ENCODE data around the gene GNG7. TPM values are rescaled to one million over a fixed set of nuclear protein-coding genes. Genes with fewer than 3 reads are reported as not detected.

The GNG7 gene
- polyA plus RNA-seq, 1 of the 3 experiments (the other 2 are of a cell fraction), result 2.2 TPM

- no peak for DNase-seq
- H3K36me3 ChIP-seq (replicated peaks in 1 of 2; ENCODE audit: control insufficient read depth in 1 of 2, insufficient read depth in 2 of 2, low read length in 1 of 2), result no peaks in the 10 kb centered on the region
- H3K27me3 ChIP-seq (ENCODE audit: insufficient read depth), result no peaks in the 10 kb centered on the region
- H3K4me1 ChIP-seq (ENCODE audit: control insufficient read depth in 1 of 2, insufficient read depth in 2 of 2, low read depth in 1 of 2, low read length in 1 of 2), result no peaks in the 10 kb centered on the region
- no peaks in the 10 kb centered on the region for H3F3A ChIP-seq (replicated peaks; ENCODE audit: insufficient read depth)
- WGBS (ENCODE audit: low lambda C conversion rate), result no CpG with 5 or more reads among the region's 41 CpGs
- POLR2A ChIA-PET, result no interaction called here
- TF ChIP-seq IRF3 (IDR thresholded peaks at IDR 0.05; ENCODE audit: low read depth, low read length), result no peak
- no peaks in the 10 kb centered on the region for H3K79me2 ChIP-seq (ENCODE audit: insufficient read depth)
- H3K9me2 ChIP-seq, result no peaks in the 10 kb centered on the region
- no peak overlapping the region for H3K27ac ChIP-seq (ENCODE audit: low read depth in 2 of 2, low read length in 1 of 2)
- no peak overlapping the region for H3K4me3 ChIP-seq (ENCODE audit: low read depth in 2 of 2, low read length in 1 of 2)
- H4K20me1 ChIP-seq (ENCODE audit: insufficient read depth), result no peaks in the 10 kb centered on the region
- no peak overlapping the region for H2AFZ ChIP-seq (ENCODE audit: low read depth)
- CTCF ChIA-PET, result interaction anchor here (1.2 to 1.8 kb wide), 2 partner anchors 98 to 101 kb away, joined by 3 to 7 read pairs; no protein-coding TSS in a partner anchor
- H3K9me3 ChIP-seq, result no peaks in the 10 kb centered on the region
- H3K9ac ChIP-seq, result no peak overlapping the region
- H3K4me2 ChIP-seq, result no peak overlapping the region
These were observed 189.7 kb downstream of the GNG7 start for GRCh38 chr19:2512523-2513431.

- Histone ChIP-seq H3K27ac (ENCODE audit: low read depth in 2 of 2, low read length in 1 of 2) (no peak overlapping the region), H3K4me2 (no peak overlapping the region), H3K27me3 (ENCODE audit: insufficient read depth) (no peaks in the 10 kb centered on the region), H3F3A (replicated peaks; ENCODE audit: insufficient read depth) (no peaks in the 10 kb centered on the region), H3K36me3 (replicated peaks in 1 of 2; ENCODE audit: control insufficient read depth in 1 of 2, insufficient read depth in 2 of 2, low read length in 1 of 2) (no peaks in the 10 kb centered on the region), H3K4me3 (ENCODE audit: low read depth in 2 of 2, low read length in 1 of 2) (no peak overlapping the region), H4K20me1 (ENCODE audit: insufficient read depth) (no peaks in the 10 kb centered on the region), H3K9ac (no peak overlapping the region), H3K9me3 (no peaks in the 10 kb centered on the region), H3K79me2 (ENCODE audit: insufficient read depth) (no peaks in the 10 kb centered on the region), H2AFZ (ENCODE audit: low read depth) (no peak overlapping the region), H3K4me1 (ENCODE audit: control insufficient read depth in 1 of 2, insufficient read depth in 2 of 2, low read depth in 1 of 2, low read length in 1 of 2) (no peaks in the 10 kb centered on the region), H3K9me2 (no peaks in the 10 kb centered on the region)
- CTCF ChIA-PET, result interaction anchor here (1.2 to 1.8 kb wide), 2 partner anchors 99 to 102 kb away, joined by 3 to 7 read pairs; no protein-coding TSS in a partner anchor
- WGBS (ENCODE audit: low lambda C conversion rate), result 88% methylated on average over 14 of the region's 21 CpGs
- TF ChIP-seq ELF1 (IDR thresholded peaks at IDR 0.05), result no peak
- DNase-seq, result no peak
- POLR2A ChIA-PET, result no interaction called here
These were observed 190.5 kb downstream of the GNG7 start for GRCh38 chr19:2511991-2512390.

- TF ChIP-seq TCF12 (IDR thresholded peaks at IDR 0.05) (no peak), NRF1 (IDR thresholded peaks at IDR 0.05; ENCODE audit: low read depth, low read length) (no peak), FOSL2 (IDR thresholded peaks at IDR 0.05; ENCODE audit: borderline replicate concordance, low read depth) (no peak), TEAD4 (IDR thresholded peaks at IDR 0.05; ENCODE audit: borderline replicate concordance, insufficient read depth) (no peak), JUND (IDR thresholded peaks at IDR 0.05) (no peak)
- no peaks in the 10 kb centered on the region for H4K20me1 ChIP-seq (ENCODE audit: insufficient read depth)
- ChIA-PET CTCF (interaction anchor here (1.2 to 1.8 kb wide), 2 partner anchors 100 to 102 kb away, joined by 3 to 7 read pairs; no protein-coding TSS in a partner anchor), POLR2A (no interaction called here)
- H3K79me2 ChIP-seq (ENCODE audit: insufficient read depth), result no peaks in the 10 kb centered on the region
- H3F3A ChIP-seq (replicated peaks; ENCODE audit: insufficient read depth), result peaks cover 2% of the 10 kb centered on the region
- H3K4me3 ChIP-seq (ENCODE audit: low read depth in 2 of 2, low read length in 1 of 2), result no peak overlapping the region
- no peaks in the 10 kb centered on the region for H3K36me3 ChIP-seq (replicated peaks in 1 of 2; ENCODE audit: control insufficient read depth in 1 of 2, insufficient read depth in 2 of 2, low read length in 1 of 2)
- H3K4me1 ChIP-seq (ENCODE audit: control insufficient read depth in 1 of 2, insufficient read depth in 2 of 2, low read depth in 1 of 2, low read length in 1 of 2), result no peaks in the 10 kb centered on the region
- DNase-seq, result no peak
- no peaks in the 10 kb centered on the region for H3K27me3 ChIP-seq (ENCODE audit: insufficient read depth)
- no peak overlapping the region for H3K9ac ChIP-seq
- 80% methylated on average over 18 of the region's 22 CpGs for WGBS (ENCODE audit: low lambda C conversion rate)
- H3K27ac ChIP-seq (ENCODE audit: low read depth in 2 of 2, low read length in 1 of 2), result no peak overlapping the region
- no peak overlapping the region for H3K4me2 ChIP-seq
- no peaks in the 10 kb centered on the region for H3K9me3 ChIP-seq
- H2AFZ ChIP-seq (ENCODE audit: low read depth), result no peak overlapping the region
- no peaks in the 10 kb centered on the region for H3K9me2 ChIP-seq
These were observed 190.9 kb downstream of the GNG7 start for GRCh38 chr19:2511570-2511969.
